GM12865 (cell line): ENCODE data around the gene ADAMTS7.
A peak's percentile ranks its signal among the peaks of the same experiment; 100 is the strongest.

Experiments
- DNase-seq: peaks from one replicate; pipeline ENCODE4 v3.0.0; 2010; ENCODE audit warnings: low read depth
- H3K4me3 ChIP-seq: 2 replicates; pipeline ENCODE4 v1.5.1; 2011; ENCODE audit warnings: mild to moderate bottlenecking, low read depth, low read length, control low read depth
- CTCF ChIP-seq: IDR thresholded peaks from 2 replicates; pipeline ENCODE4 v1.5.1; 2011; ENCODE audit warnings: low read length, control low read depth, low read depth, inconsistent platforms; ENCODE audit not compliant: insufficient read depth; ENCODE audit errors: missing control alignments

The ADAMTS7 gene

GRCh38 chr15:78717956-78718656 is 93.2 kb downstream of the ADAMTS7 start:
- DNase-seq: no peak
- no peak for TF ChIP-seq CTCF
- no peak overlapping the region for H3K4me3 ChIP-seq

GRCh38 chr15:78716651-78717050 is 94.6 kb downstream of the ADAMTS7 start:
- no peak for TF ChIP-seq CTCF
- DNase-seq: no peak
- no peak overlapping the region for H3K4me3 ChIP-seq

GRCh38 chr15:78715930-78716329 is 95.3 kb downstream of the ADAMTS7 start:
- DNase-seq: no peak
- no peak overlapping the region for H3K4me3 ChIP-seq
- TF ChIP-seq CTCF: no peak

- TF ChIP-seq CTCF: no peak
- no peak for DNase-seq
Measured at GRCh38 chr15:78715434-78715833, 95.8 kb downstream of the ADAMTS7 start.

GRCh38 chr15:78714890-78715289 is 96.4 kb downstream of the ADAMTS7 start:
- no peak for TF ChIP-seq CTCF
- no peak overlapping the region for H3K4me3 ChIP-seq
- DNase-seq: peak; percentile 58

More at GRCh38 chr15:78715434-78715833, 95.8 kb downstream of the ADAMTS7 start:
- no peak overlapping the region for H3K4me3 ChIP-seq

- H3K4me3 ChIP-seq: no peak overlapping the region
- TF ChIP-seq CTCF: no peak
- DNase-seq: no peak
Measured at GRCh38 chr15:78712797-78713515, 98.3 kb downstream of the ADAMTS7 start.
